22Rv1 (cell line): ENCODE data around the gene CORO6.

Experiments
- ZFX ChIP-seq: fragments of 450-650 bp; IDR thresholded peaks from 2 replicates; pipeline ENCODE4 v1.6.1; 2017; ENCODE audit warnings: antibody characterized with exemption, borderline replicate concordance
- TF ChIP-seq, protein P1 (sequence below): fragments of 450-650 bp; IDR thresholded peaks from 2 replicates; pipeline ENCODE4 v1.5.1; 2017; ENCODE audit warnings: mild to moderate bottlenecking

- TF ChIP-seq, protein P1, sequence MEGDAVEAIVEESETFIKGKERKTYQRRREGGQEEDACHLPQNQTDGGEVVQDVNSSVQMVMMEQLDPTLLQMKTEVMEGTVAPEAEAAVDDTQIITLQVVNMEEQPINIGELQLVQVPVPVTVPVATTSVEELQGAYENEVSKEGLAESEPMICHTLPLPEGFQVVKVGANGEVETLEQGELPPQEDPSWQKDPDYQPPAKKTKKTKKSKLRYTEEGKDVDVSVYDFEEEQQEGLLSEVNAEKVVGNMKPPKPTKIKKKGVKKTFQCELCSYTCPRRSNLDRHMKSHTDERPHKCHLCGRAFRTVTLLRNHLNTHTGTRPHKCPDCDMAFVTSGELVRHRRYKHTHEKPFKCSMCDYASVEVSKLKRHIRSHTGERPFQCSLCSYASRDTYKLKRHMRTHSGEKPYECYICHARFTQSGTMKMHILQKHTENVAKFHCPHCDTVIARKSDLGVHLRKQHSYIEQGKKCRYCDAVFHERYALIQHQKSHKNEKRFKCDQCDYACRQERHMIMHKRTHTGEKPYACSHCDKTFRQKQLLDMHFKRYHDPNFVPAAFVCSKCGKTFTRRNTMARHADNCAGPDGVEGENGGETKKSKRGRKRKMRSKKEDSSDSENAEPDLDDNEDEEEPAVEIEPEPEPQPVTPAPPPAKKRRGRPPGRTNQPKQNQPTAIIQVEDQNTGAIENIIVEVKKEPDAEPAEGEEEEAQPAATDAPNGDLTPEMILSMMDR = no peak
- no peak for TF ChIP-seq ZFX
Observed at GRCh38 chr17:29642171-29642611, 19.5 kb upstream of the CORO6 start.
